Activated T-helper 1 cell treated with Interleukin-2 at 50 U/mL for 16 hours (primary cell): ENCODE results near the gene RHOG.
"Not testable (repeated sequence)": the region's sequence is repeated elsewhere in the genome, so short reads cannot be mapped to it uniquely, and the experiment has no call there.

Experiments used
- DNase-seq: peaks from one replicate; pipeline ENCODE4 v3.0.0-alpha.2; 2020; ENCODE audit warnings: low read depth

Gene RHOG

DNA sequence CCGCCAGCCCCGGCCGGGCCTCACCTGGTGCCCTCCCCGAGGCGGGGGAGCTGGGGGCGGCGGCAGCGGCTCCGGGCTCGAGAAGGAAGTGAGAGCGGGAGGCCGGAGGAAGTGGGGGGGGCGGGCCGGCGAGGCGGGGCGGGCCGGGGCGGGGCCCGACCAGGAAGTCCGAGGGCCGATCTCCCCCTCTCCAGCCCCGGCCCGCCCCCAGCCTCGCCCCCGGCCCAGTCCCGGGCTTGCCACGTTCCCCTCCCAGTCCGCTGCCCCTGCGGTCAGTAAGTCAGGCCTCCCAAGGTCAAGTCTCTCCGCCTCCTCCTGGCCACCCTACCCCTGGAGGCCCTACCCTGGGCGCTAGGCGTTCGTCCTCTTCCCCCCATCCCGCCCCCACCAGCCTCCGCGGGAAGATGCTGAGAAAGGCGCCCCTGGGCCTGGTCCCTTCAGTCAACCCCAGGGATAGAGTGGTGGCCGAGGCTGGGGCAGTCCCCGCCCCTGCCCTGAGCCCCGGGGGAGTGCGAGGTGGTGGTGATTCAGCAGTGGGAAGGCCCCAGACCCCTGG, at the start of gene RHOG:
Gene RHOG (minus strand): TSS at position 90 of the 556 bp plus-strand sequence. CDS start 12,821 bp downstream, outside the sequence.
- peak; percentile 46 for DNase-seq

DNA sequence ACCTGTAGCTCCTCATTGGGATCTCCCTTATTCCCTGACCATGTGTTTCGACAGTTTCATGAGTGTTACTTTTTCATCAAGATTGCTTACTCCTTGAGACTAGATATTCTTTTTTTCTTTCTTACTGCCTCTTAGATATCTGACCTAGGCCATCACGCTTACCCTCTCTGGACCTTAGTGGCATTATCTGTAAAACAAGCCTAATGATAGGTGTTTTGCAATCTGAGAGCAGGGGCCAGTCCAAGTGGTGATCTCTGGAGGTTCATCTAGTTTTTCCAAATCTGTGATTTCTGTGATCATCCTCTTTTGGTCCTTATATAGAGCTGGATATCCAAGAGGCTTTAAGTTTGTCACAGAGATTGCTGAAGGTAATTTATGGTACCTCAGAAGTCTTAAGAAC, 49.3 kb upstream of the RHOG start:
- DNase-seq, result no peak

DNA sequence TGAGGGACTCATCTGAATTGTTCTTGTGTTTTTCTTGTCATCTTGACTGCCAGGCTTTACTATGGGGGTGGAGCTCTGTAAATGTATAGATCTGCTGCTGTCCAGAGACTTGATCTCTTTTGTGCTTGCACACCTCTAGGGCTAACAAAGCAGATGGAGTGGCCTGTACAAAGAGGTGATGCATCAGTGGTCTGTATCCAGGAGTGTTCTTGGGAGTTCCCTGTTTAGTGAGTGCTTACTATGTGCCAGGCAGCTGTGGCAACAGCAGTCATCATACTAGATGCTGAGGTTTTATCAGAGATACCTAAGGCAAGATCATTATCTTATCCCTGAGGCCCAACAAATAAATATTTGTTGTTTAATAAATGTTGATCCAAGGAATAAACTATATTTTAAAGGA, 48.1 kb upstream of the RHOG start:
- DNase-seq, result no peak

DNA sequence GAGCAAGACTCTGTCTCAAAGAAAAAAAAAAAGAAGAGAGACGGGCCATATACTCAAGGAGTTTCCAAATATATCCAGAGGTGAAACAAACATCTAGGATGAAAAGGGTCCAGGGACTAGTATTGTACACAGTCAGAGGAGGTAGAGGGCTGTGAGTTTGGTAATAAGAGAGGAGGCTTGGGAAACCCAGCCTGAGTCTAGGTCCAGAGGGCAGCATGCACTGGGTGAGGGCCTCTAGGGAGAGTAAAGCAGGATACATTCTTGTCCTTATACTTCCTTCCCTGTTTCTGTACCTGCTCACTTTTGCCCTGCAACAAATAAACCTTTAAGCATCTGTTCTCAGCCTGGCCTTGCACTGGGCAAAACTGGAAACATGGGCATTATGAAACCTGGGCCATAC, 46.2 kb upstream of the RHOG start:
- no peak for DNase-seq

DNA sequence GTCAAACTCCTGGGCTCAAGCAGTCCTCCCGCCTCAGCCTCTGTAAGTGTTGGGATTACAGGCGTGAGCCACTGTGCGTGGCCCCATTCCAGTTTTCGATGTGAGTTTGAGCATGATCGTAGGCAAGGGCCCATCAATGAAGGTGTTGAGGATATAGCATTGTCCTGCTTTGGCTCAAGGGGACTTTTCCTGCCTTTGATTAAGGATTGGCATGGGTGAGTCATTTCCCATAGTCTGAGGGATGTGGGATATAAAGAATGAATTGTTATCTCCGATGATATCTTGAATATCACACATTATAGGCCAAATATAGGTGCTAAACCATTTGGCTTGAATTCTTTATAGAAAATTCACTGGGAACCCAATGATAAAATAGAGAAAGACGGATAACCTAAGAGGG, 45.1 kb upstream of the RHOG start:
- DNase-seq, result no peak

DNA sequence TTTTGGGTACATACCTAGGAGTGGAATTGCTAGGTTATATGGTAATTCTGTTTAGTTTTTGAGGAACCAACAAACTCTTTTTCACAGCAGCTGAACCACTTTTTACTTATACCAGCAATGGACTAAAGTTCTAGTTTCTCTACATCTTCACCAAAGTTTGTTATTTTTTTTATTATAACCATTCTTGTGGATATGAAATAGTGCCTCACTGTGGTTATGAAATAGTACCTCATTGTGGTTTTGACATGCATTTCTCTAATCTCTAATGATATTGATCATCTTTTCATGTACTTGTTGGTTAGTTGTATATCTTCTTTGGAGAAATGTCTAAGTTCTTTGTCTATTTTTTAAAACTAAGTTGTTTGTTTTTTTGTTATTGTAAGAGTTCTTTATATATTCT, 41.9 kb upstream of the RHOG start:
- no peak for DNase-seq

DNA sequence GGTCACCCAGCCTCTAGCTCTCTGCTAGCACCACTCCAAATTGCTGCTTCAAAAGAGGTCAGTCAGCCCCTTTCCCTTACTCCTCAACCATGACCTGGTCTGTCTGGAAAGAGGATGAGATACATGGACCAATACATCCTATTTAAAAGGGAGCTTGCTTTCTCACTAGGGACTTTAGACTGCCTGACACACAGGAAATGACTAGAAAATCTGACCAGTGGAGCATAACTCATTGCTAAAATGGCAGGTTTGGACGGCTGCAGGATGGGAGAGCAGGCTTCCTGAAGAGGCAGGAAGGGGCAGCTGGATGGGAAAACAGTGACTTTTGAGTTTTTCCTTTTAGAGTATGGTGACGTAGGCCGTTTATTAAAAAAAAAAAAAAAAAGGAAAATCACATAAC, 40.0 kb upstream of the RHOG start:
- DNase-seq, result no peak

DNA sequence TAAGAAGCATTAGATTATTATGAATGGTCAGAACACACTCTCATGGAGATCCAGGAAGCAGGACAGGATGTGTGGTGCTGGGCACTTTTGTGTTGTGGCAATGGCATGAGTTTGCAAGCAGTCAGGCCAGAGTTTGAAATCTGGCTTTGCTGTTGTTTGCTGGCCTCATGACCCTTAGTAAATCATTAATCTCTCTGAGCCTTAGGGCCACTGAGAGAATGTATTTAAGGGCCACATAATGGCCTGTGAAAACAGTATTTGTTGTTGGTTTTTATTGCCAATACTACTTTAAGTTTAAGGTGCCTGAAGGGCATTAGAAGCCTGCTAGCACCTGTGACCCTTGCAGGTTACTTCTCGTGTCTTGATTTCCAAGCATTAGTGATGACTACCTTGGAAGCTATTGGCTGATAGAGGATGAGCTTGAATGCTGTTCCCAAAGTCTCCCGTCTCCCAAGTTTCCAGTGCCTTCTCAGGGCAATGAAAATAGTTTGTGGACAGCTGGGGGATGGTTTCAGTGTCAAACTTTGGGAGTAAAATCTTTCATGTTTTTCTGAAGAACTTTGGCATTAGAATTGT, 39.3 kb upstream of the RHOG start:
- no peak for DNase-seq

DNA sequence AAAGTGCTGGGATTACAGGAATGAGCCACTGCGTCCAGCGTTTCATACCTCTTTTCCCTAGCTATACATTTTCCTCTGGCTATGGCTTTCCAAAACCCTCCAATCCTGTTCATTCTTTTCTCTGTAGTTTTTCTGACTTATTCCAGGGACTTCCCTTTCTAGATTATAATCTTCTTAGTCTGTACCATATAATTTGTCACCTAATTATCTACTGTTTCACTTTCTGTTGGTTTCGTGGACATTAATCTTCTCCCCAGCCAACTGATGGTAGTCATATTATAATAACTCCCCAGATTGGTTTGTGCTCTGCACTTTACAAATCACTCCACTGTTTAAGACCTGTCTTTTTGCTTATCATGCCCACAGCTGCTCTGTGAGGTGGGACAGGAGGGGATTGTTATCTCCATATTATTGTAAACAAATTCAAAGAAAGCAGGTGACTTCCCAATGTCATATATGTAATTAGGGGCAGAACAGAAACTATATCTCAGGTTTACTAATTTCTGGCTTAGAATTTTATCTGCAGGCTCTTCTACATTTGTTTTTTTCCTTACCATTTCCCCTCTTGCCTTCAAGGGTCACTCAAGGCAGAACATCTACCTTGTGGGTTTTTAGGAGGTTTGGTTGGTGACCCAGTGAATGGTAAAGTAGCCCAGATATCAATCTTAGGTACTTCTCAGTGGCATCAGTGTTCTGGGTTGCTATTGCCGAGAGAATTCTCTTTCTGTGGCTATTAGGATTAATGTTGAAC, 38.6 kb upstream of the RHOG start:
- no peak for DNase-seq

DNA sequence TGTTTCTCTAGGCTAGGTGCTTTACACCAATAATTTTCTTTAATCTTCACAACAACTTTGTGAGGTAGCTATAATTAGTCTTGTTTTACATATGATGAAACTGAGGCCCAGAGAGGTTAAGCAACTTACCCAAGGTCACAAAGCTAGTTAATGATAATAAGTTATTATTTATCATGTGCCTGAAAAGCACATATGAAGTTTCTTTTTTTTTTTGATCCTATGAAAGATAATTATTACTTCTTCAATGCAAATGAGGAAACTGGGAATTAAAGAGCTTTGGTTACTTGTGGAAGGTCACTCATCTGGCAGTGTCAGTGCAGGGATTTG, 37.5 kb upstream of the RHOG start:
- DNase-seq, result no peak

DNA sequence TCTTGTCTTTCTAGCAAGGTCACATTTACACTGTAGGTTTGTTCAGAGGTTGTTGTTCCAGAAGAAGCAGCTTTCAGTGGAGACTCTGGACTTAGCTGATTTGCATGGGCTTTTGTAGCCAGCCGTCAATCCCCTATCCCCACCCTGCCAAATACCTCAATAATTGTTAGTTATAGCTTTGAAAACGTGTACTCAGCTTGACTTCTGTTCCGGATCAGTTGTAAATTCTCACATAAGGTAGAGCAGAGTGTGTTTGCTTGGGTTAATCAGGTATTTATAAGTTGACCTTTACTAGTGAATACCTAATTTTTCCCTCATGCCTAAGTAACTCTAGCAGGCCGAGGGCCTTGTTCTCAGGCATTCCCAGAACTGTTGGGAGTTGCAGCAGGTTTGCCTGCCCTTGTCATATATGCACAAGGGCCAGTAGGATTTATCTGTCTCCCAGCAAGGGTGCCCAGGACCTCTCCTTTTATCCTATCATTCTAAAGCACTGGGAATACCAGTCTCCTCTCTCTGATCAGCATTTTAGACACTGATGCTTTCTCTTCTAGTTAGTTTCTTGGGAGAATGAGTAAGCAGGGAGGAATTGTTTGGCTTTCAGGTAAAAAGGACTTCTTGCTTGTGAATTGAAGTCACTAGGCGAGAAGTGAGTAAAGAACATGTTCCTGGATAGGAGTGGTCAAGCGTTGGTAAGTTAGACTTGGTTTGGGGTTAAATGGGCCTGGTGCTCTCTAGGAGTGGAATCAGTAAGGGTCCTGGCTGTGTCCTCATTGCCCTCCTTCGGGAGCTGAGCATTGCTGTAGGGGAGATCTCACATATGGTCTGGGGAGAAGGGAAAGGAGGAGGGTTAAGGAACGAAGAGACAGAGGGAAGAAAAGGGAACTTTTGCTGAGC, 36.9 kb upstream of the RHOG start:
- DNase-seq, result no peak

DNA sequence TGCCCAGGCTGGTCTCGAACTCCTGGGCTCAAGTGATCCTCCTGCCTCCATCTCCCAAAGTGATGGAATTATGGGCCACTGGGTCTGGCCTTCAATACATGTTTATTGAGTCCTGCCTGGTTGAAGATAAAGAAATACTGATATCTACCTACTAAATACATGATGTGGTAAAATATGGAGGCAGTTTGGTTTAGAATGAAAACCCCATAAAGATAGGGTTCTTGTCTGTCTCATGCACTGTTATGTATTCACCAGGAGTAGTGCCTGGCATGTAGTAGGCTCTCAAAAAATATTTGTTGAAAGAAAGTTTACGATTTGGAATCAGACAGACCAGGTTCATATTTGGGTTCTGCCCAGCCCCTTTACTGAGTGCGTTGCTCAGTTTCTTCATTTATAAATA, 35.9 kb upstream of the RHOG start:
- no peak for DNase-seq

DNA sequence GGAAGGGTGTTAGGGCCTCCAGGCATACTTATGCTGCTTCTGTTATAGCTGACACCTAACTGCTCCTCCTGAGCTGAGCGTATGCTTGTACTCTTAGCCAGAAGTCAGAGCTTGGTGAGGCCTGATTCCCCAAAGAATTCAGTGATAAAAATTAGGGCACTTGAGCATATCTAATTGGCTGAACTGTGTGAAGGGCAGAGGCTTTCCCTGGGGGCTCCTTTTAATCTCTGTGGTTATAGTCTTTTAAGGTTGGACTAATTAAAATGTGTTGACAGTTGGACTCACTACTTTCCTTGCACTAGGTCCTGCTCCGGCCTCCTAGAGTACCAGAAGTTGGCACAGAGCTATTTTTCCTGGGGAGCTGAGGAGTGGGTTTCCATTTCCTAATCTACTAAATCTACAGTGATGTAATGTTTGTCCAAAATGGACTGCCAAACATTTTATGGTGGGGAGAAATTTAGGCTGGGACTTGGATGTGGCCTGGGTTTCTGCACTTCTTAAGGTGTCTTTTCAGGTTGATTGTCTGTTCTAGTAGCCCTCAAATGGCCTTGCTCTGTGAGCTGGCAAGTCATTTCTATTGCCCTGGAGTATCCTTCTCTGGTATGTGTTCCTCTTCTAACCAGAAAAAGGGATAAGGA, 33.1 kb upstream of the RHOG start:
- DNase-seq, result no peak

DNA sequence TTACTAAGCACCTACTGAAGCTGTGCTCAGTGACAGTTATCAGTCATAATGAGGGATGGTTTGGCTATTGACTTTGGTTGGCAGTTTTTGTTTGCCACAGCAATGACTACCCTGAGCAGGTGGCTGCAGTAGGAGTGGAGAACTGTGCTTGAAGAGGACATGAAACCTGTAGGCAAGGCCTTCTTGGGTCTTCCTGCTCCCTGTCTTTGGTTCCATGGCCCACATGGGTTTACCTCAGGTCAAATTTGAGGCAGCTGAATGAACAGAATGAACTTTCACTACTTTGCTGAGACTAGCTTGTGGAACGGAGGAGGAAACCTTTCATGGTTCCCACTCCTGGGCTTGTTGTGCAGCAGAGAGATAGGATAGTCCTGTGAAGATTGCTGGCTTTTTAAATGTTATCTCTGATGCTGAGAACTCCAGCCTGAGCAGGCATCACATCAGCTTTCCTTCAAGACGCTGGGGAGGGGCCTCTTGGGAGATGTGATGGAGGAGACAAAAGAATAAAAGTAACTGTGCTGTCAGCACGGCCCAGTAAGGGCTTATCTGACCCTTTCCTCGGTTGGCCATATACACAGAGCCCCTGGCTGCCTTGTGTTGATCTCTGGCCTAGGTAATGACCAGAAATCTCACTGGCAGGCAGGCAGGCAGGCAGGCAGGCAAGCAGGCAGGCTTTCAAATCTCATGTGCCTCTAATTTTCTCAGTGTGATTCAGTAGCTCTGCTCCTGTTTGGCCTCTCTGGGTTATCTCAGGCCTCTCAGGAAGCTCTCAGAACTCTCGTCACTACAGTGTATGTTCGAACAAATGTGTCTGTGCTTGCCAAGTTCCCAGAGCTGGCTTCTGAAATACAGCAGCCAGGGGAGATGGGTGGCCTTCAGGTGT, 26.7 kb upstream of the RHOG start:
- no peak for DNase-seq

DNA sequence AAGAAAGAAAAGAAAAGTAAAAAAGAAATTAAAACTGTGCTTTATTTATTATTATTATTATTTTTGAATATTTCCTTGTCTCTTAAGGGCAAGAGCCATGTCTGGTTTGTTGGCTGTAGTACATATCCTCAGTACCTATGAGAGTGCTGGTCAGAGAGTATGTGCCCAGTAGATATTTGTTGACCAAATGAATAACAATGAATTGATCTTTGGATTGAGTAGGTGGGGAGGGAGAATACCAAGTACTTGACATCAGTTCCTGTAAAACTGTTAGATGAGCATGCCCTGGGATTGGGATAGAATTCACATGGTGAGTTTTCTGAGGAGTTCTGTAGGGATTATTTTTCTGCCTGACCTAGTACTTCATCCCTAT, 26.1 kb upstream of the RHOG start:
- no peak for DNase-seq

DNA sequence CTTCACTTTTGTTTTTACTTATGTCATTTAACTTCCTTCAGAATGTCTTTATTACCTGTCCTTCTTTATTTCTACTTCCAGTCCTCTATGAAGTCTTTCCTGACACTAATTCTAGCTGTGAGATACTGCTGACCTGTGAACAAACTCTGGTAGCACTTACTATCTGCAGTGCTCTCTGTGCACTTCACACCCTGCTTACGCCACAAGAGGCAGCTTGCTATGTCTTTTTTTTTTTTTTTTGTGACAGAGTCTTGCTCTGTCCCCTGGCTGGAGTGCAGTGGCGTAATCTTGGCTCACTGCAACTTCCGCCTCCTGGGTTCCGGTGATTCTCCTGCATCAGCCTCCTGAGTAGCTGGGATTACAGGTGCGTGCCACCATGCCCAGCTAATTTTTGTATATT, 25.4 kb upstream of the RHOG start:
- DNase-seq, result no peak

DNA sequence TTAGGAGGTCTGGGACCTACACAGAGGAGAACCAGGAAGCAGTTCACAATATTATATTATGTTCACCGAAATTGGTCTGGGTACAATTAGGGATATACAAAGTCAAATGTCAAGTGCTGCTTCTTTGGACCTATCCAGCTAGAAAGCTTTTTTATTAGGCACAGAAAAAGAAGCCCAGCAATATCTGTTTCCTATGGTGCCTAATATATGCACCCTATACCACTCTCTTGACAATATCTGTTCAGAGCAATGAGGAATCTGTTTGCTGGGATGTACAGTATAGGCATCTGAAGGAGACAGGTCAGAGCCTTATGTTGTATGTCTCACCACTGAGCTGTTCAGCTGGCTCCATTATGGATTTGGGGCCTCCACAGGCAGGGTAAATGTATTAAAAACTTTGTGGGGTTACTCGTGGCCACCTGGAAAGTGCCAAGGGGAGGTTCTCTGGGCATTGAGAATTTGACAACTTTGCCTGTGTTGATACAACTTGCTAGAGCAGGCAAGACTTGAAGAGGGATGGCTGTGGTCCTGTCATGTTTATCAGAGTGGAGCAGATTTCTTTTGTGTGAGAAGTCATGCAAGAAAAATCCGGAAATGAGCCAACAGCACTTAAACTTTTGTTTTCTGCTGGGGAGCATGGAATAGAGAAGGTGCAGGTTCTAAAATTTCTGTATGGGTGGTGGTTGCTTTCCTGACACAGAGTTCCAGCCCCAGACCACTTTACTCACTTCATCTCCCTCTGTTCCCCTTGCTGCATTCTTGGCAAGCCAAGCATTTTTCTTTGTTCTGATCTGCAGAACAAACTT, 24.8 kb upstream of the RHOG start:
- no peak for DNase-seq

DNA sequence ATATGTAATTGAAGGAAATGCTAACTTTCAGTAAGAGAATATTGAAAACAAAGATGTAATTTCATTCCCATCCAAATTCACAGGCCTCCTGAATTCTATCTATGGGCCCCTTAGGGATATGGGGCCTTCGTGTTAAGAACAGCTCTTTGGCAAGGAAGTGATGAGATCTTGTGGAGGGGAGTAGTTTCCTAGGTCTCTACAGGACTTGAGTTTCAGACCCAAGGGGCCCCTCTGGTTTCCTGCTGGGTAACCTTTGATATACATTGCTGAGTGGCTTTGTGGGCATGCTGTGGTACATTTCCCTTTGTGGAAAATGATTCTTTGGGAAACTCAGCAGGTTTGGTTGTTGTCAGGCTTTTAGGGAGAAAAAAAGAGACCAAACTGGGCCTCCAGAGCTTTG, 20.9 kb upstream of the RHOG start:
- no peak for DNase-seq

DNA sequence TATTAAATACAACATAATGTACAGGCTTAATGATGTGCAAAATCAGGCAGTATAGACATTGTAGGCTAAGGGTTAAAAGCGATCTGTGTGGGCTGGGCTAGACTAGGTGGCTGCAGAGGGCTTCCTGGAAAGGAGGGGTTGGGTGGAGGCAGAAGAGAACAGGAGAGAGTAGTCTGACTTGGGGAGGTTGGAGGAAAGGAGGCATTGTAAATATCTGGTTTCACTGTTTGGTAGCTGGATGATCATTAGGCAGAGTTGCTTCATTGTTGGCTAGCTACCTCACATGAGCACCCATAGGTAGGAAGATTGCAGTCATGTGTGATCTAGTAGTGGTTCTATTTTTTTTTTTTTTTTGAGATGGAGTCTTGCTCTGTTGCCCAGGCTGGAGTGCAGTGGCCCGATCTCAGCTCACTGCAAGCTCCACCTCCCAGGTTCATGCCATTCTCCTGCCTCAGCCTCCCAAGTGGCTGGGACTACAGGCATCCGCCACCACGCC, 20.2 kb upstream of the RHOG start:
- not testable (repeated sequence) for DNase-seq

DNA sequence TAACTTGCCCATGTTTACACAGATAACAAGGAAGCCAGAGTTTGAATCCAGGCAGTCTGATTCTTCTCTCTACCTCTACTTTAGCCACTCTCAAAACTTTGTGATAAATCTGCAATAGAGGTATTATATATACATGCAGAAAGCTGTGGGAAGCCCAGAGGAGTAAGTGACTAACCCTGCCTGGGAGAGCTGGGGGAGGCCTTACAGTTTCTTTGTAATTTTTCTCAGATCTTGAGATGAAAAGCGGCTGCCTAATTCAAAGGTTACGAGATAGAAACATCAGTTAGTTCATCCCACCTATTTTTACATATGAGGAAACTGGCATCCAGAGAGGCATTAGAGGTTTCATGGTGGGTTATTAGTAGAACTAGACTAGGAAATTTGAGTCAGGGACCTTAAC, 19.6 kb upstream of the RHOG start:
- no peak for DNase-seq
